ENCODE results near the gene CLDN16.

- no peak for TF ChIP-seq CTCF (IDR thresholded peaks at IDR 0.05)
- TF ChIP-seq POLR2AphosphoS5 (IDR thresholded peaks at IDR 0.05) = no peak
Observed at GRCh38 chr3:190426806-190427507, 39.0 kb downstream of the CLDN16 start.

Data from upper lobe of left lung (tissue), 4 donors.